ENCODE data around the gene TUBB6.

Gene TUBB6

DNA sequence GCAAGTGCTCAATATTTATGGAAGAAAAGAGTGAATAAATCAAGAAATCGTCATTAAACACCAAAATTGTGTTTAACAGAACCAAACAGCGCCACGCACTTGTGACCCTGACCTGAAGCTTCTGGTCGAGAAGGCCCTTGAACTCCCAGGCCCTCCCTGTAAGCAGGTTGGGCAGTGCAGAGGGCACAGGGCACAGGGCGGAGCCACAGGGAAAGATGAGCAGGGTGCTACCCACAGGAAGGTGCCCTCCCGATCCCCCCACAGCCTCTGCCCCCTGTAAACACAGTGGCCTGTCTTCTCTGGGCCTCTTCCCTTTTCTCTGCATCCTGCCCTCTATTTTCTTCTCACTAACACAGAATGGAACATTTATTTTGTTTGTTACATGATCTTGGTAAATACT is 16.9 kb upstream of the TUBB6 start:
- no peak for DNase-seq (ENCODE audit: low read depth in 2 of 2)

DNA sequence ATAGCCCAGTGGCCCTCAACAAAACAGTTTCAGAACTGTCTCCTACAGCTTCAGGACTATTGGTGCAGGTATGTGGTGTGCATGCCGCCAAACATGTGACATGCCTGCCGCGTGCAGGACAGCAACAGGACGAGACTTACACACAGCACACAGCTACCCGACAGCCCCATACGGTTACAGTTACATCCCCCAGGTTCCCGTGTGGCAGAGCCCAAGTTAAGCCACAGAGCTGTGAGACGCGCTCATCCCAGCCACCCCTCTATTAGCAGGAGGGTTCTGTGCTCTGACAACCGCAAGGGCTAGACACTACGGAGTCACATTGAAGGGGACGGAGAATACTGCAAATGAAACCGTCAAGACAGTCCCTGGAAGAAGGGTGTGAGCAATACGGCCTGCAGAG is 16.4 kb upstream of the TUBB6 start:
- no peak for DNase-seq (ENCODE audit: low read depth in 2 of 2)

DNA sequence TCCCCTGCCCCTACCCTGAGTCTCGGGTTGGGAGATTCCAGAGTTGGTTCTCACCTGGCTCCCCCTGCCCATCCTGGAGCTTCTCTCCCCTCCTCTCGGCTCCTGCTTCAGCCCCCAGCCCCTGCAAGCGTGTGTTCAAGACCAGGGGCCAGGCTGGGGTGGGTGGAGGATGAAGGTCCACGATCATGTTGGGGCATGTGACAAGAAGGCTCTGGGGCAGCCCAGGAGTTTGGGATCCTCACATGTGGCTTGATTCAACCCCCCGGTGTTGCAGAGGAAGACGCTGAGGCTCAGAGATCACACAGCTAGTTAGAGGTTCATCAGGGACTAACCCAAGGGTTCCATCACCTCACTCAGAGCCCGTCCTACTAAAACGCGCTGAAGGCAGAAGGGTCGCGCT is 14.2 kb upstream of the TUBB6 start:
- DNase-seq (ENCODE audit: low read depth in 2 of 2), result no peak

DNA sequence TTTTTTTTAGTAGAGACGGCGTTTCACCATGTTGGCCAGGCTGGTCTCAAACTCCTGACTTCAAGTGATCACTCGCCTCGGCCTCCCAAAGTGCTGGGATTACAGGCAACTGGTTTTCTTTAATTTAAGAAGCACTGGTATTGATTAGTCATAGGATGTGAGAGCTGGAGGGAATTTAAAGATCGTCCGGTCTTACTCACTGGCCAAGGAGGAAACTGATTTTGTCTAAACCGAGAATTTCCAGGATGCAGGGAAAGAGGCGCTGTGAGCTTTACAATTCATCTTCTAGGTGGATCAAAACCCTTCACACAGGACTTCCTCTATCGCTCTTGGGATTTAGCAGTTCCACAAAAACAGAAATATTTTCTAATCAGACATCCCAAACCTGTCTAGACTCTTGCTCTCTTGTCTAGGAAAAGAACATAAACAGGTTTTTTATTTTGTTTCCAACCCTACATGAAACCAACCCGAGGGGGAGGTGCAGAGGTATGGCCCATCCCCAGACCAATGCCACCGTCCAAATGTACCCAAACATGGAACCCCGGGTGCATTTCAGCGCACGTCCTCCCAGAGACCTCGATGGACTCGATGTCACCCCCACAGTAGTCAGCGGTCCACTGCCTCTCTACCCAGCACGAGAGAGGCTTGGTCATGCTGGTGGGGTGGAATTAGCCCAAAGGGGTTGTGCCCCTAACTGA is 12.5 kb upstream of the TUBB6 start:
- no peak for DNase-seq (ENCODE audit: low read depth in 2 of 2)

DNA sequence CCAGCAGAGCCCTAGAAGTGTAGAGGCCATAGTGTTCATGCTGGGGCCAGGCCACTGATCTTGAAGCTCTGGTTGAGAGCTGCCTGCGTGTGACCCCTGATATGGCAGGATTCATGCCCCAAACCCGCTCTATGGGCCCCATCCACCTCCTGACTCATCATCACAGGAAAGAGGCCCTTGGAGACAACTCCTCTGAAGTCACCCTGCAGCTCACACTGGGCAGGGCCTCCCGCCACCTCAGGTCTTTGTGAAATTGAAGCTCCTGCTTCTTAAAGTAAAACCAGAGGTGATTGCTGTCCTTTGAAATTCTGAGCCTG is 12.0 kb upstream of the TUBB6 start:
- no peak for DNase-seq (ENCODE audit: low read depth in 2 of 2)

DNA sequence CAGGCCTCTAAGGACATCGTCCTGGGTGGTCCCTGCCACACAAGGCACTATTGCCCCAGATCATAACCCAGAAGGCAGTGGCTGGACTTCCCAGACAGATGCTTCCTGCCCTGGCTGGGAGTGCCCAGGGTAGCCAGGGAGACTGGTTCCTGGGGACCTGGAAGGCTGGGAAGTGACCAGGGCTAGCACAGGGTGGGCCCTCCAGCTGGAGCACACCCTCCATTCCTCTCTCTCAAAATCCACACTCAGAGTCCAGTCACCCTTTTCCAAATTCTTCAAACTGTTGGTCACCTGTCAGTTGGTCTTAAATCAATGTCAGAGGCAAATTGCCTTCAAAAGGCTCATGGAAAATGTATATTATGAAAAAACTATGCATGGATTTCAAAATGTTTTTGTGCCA is 11.6 kb upstream of the TUBB6 start:
- no peak for DNase-seq (ENCODE audit: low read depth in 2 of 2)

DNA sequence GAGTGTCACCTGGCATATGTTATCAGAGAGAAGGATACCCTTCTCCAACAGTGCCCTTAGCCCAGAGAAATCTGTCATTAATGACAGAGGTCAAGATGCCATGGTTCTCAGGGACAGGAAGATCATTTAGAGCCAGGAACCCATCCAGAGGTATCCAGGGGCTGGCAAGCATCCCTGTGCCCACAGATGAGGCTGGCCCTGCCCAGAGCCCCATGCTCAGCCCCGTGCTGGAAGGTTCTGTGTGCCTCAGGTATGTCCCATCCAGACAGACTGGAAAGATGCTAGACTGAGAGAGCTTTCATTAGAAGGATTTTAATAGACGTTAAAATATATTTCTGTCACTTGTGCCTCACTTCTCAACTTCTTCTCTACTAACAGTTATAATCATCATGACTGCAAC is 8.2 kb upstream of the TUBB6 start:
- DNase-seq (ENCODE audit: low read depth in 2 of 2), result no peak

DNA sequence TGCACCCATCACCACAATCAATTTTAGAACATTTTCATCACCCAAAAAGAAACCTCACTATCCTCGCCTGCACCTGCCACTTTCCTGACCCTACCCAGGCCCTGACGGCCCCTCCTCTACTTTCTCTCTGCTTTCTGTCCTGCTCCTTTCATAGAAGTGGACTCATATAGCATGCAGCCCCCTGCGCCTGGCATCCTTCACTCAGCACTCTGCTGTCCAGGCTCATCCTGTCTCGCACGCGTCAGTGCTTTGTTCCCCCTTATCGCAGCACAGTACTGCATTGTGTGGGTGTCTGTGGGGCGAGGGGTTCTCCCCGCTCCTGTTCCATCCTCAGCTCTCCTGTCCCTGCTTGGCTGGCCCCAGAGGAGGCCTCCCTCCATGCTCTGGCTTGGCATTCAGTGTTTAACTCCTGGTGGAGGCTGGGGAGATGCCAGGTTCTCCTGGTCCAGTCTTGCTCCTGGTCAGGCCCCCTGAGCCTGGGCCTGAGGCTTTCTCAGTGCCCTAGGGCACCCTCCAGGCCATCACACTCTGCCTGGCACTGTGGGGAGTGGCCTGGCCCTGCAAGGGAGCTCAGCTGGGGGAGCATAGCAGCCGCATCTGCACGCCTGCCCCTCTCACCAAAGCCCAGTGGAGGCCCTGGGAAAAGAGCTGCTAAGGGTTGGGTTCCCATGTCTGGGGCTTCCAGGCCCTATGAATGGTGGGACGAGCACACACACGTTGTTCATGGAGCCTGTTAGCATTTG is 6.6 kb upstream of the TUBB6 start:
- DNase-seq (ENCODE audit: low read depth in 2 of 2), result no peak

DNA sequence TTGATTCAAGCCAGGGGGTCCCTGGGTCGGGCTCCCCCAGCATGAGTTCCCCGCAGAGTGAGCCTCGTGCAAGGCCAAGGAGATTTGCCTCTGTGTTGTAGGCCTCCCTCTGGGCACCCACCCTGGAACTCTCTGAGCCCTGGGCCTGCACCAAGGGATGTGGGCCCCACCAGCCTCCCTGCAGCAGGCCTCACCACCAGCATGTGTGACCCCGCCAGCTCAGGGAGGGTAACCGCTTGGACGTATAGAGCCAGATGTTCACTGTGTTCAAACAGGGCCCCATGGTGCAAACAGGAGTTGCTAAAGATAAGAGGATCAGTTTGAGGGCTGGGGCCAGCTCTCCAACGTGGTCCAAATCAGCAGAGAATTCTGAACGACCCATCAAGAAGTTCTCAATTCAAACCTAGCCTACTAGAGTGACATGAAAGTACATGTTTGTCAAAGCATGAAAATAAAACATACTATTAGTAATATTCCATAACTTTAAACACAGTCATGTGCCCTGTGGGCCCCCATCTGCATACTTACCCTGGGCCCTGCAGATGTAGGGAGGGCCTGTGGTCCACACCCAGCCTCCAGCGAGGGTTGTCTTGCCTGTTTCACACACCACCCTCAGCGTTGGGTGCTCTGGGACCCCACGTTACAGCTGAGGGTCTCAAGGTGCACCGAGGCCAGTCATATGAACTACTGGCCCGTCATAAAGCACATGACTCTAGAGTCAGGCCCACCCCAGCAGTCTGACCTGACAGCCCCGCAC is 5.5 kb upstream of the TUBB6 start:
- DNase-seq (ENCODE audit: low read depth in 2 of 2), result no peak

DNA sequence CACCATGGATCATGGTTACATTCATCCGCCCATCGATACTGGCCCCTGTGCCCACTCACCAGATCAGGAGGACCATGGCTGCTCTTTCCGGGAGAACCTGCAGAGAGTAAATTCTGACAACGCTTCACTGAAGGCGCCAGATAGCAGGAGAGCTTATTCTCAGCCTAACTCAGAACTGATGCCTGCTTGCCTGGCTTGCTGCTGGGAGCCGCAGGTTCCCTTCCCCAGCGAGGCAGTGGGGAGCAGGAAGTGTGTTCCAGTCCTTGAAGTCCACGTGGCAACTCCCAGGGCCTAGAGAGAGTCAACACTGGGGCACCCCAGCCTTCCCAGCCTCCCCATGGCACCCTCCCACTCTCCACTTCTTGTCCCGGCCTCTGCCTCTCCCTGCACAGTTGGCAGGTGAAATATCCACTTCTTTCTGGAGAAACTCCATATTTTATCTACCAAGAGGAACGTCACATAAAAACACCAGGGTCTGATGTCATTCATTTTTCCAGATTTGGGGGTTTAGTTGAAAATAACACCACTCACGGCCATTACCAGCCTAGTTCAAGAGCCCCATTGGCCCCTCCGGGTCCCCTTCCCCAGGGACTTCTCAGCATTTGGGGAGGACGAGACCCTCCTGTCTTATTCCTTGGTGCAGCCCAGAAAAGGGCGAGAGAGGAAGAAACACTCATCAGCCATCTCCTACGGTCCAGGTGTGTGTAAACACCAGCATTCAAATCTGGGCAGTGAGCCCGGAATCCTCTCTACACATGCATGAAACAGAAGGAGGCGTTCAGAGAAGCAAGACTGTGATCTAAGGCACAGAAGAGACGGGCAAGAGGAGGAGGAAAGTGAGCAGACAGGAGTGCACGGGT is 3.5 kb upstream of the TUBB6 start:
- DNase-seq (ENCODE audit: low read depth in 2 of 2), result no peak

DNA sequence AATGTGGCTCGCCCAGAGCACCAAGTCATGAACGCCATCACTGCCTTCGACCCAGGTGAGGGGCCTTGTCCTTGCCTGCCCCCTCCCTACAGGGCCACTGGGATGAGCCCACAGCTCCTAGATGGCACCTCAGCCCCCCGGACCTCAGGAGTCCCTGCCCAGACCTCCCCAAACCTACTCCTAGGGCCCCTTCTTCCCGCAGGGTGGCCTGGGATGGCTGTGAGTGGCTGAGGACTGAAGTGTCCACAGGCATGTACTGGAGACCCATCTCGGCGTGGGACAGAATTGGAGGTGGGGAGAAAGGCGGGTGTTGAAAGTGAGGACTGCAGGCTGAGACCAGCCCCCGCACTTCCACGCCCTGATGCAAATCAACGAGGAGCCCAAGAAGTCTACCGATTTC is 2.8 kb upstream of the TUBB6 start:
- no peak for DNase-seq (ENCODE audit: low read depth in 2 of 2)

DNA sequence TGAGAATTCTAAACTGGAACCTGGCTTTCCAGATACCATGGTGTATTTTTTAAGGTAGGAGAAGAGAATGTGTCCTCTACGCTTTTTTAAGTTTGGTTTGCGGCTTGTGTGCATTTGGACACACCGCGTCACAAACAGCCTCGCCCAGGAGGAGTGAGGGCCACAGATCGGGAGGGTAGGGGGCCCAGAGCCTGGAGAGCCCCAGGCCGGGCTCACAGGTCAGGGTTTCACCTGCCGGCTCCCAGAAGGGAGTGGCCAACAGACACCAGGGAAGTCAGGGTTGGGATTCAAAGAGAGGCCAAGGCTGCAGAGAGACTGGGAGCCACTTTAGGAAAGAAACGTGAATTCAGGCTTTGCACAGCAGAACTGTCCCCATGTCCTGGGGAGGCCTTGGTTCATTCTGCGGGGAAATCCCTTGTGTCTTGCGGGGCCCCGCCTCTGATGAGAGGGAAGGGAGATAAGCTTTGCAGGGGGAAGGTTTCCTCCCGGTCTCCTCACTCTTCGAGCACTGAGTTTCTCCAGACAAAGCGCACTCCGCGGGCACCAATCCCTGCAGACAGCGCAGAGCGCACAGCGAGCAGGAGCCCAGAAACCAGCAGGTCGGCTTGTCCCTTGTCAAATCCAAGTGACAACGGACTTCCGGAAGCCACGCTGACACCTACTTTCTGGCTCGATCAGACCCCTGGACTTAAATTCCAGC is 2.0 kb upstream of the TUBB6 start:
- no peak for DNase-seq (ENCODE audit: low read depth in 2 of 2)

DNA sequence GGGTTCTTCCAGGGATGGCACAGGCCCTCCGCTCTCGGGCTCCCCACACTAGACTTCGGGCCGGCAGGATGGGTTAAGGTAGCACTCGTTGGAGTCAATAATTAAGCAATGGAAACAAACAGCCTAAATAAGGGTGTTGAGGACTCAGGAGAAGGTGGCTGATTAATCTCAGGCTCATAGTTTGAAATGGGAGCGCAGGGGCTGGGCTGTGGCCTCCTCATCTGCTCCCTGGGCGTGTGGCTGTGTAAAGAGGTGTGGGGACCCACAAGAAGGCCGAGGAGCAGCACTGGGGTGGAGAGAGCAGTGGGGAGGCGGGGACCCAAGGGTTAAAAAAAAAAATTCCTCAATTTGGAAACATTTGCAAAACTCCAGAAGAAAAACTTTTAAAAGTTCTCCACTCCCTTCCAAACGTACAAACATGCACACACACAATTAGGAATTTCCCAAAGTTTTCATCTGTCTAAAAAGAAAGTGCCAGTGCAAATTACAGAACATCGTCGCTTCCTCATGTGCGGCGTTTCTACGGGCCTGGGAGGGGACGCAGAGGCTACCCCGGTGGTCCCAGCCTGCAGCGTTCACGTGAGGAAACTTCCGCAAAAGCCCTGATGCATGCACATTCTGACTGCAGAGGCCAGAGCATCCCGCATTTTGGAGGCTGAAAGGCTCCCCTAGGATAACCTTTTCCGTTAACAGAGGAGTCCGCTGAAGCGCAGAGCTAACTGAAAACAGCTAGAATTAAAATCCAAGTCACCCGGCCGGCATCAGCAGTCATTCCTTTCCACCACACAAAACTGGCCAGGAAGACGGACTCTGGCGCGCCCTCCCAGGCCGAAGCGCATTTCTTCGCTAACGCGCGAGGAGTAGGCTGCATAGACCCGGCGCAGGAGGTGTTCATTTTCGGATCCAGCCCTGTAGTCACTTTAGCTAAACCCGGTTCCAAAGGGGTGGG is 1.0 kb upstream of the TUBB6 start:
- no peak for DNase-seq (ENCODE audit: low read depth in 2 of 2)

DNA sequence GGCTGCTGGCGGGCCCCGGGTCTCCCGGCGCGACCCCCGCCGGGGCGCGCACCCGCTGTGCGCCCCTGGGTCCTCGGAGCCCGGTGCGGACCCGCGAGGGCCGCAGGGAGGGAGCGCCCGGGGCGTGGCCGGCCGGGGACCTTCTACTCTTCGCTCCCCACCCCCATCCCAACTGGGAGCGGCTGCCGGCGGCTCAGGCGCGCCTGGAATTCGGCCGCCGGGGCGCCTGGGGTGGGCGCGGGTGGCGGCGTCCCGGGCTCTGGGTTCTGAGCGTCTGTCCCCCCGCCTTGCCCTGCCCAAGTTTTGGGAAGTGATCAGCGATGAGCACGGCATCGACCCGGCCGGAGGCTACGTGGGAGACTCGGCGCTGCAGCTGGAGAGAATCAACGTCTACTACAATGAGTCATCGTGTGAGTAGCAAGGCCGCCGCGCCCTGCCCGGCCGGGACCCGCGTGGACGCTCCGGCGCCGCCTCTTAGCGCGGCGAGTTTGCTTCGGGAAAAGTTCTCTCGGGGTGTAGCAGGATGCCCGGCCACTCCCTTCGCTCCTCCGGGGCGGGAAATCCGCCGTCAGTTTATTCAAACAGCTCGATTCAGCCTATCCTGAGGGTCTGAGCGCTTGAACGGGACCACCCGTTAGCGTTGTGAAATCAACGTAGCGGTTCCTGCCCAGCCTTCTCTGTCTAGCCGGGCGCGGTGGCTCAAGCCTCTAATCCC is 502 bp downstream of the TUBB6 start:
- peak in 1 of 2 donors; percentile 21 for DNase-seq (ENCODE audit: low read depth in 2 of 2)

DNA sequence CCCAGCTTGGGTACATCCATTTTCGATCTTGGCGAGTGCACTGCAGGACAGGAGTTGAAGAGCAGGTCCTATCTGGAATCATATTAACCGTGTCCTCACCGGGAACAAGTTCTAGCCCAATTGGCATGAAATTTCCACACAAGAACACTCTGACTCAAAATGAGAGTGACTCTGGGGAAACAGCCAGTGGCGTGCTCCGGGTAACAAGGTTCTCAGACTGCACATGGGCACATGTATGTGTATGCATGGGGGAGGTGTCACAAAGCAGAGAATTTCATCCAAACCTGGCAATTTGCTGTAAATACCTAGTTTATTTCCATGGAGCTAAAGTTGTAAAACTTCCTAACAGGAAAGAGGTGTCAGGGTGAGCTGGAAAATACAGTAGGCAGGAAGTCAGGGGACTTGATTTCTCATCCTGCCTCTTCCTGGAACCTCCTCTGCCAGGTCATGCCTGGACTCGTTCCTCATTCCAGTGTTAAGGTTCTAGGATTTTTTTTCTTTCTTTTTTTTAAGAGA is 1.7 kb downstream of the TUBB6 start:
- DNase-seq (ENCODE audit: low read depth in 2 of 2), result no peak

DNA sequence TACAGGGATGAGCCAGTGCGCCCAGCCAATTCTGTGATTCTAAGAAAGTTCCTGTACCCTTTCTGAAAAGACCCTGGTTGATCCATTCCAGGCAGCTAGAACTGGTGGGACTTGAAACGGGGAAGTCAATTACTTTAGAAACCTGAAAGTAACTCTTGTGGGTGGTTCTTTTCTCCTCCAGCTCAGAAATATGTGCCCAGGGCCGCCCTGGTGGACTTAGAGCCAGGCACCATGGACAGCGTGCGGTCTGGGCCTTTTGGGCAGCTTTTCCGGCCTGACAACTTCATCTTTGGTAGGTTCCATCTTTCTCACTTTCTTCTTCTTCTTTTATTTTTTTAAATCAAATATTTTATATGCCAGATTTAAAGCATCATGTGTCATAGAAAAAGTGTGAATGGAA is 2.7 kb downstream of the TUBB6 start:
- no peak for DNase-seq (ENCODE audit: low read depth in 2 of 2)

DNA sequence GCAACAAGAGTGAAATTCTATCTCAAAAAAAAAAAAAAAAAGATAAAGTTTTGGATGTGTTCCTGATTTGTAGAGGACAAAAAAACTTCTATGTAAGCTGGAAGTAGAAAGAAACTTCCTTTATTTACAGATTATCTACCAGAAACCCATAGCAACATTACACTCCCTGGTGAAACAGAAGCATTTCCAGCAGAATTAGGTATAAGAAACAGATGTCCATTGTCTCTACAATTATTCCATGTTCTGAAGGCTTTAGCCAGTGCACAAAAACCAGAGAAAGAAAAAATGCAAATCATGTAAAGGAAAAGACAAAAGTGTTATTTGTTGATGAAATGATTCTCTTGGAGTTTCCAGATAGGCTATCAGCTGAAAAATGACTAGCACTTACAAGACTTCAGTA is 4.9 kb downstream of the TUBB6 start:
- no peak for DNase-seq (ENCODE audit: low read depth in 2 of 2)

DNA sequence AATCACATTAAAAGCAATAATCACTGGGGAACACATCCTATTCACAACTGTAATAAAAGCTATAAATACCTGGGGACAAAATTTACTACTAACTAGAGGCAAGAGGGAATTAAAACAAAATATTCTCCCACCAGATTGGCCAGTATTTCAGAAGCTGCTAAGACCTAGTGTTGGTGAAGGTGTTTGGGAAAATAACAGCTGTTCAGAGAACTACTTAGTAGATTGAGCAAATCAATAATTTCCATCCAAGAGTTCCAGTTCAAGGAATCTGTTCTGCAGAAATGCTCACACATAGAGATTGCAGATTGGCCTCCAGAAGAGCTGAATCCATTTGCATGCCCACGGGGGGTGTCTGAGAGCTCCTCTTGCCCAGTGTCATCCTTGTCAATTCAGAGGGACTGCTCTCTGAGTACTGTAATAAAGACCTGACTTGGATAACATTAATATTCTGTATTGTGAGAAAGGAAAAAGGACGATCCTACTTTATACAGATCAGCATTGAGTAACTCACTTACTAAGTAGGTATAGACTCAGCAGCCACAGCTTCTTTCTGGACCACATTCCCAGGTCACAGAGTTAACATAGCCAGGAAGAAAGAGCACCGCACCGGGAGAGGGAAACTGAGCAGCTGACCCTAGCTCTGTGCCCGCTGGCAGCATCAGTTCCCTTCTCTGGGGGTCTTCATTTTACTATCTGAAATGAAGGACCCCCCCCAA is 5.6 kb downstream of the TUBB6 start:
- DNase-seq (ENCODE audit: low read depth in 2 of 2), result no peak
